NCI-H128 (cell line): ENCODE results near the gene CCDC8.

Source experiments
- DNase-seq: peaks from one replicate; lab custom pipeline; 2025; ENCODE audit not compliant: unreplicated experiment; lab: John Stamatoyannopoulos, UW

CCDC8 gene

DNA sequence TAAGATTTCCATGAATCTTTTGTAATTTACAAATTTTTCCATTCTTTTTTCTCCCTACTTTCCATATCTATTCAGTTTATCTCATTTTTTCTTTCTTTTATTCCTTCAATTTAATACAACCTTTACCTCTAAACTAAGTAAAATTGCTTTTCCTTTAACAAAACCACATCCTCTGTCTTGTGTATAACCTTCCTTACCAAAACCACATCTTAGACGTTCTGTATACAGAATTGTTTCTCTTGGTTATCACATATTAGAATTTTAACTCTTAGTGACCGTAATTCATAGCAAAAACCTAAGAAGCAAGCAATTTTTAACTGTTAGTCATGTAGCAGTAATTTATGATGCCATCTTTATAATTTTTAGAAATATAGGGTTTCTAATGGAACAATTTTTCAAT, 51.4 kb downstream of the CCDC8 start:
- DNase-seq, result no peak
